Astrocyte (in vitro differentiated cells and primary cell): ENCODE measurements around the gene CCDC15. TPM values are rescaled to one million over a fixed set of nuclear protein-coding genes. Genes with fewer than 3 reads are reported as not detected.

Experiments used
- DNase-seq: peaks from one replicate; pipeline ENCODE4 v3.0.0-alpha.2; 2010; ENCODE audit warnings: low read depth
- FAIRE-seq: peaks from 2 replicates; lab custom pipeline; 2011; peaks lifted over from hg19 to GRCh38; lab: Jason Lieb, UNC
- H2AFZ ChIP-seq: 2 replicates; pipeline ENCODE4 v1.6.0; 2012; ENCODE audit warnings: low read depth, low read length, inconsistent platforms
- H3K27ac ChIP-seq: 2 replicates; pipeline ENCODE4 v1.5.1; 2011; ENCODE audit warnings: low read depth, low read length, inconsistent platforms
- H3K27me3 ChIP-seq: 2 replicates; pipeline ENCODE4 v1.6.0; 2011; ENCODE audit warnings: low read length, inconsistent platforms; ENCODE audit not compliant: insufficient read depth
- H3K36me3 ChIP-seq: 2 replicates; pipeline ENCODE4 v1.5.1; 2011; ENCODE audit warnings: low read length, inconsistent platforms; ENCODE audit not compliant: insufficient read depth
- H3K4me1 ChIP-seq: 2 replicates; pipeline ENCODE4 v1.5.1; 2011; ENCODE audit warnings: low read length, inconsistent platforms; ENCODE audit not compliant: insufficient read depth
- H3K4me2 ChIP-seq: 2 replicates; pipeline ENCODE4 v1.6.0; 2012; ENCODE audit warnings: low read length, inconsistent platforms
- H3K4me3 ChIP-seq: 2 replicates; pipeline ENCODE4 v1.5.1; 2011; ENCODE audit warnings: low read depth, mild to moderate bottlenecking, low read length, inconsistent platforms; ENCODE audit not compliant: insufficient read depth
- H3K79me2 ChIP-seq: 2 replicates; pipeline ENCODE4 v1.6.0; 2012; ENCODE audit warnings: mild to moderate bottlenecking, low read length, inconsistent platforms; ENCODE audit not compliant: insufficient read depth
- H3K9ac ChIP-seq: 2 replicates; pipeline ENCODE4 v1.6.0; 2012; ENCODE audit warnings: mild to moderate bottlenecking, low read length, inconsistent platforms
- H3K9me3 ChIP-seq: 2 replicates; pipeline ENCODE4 v1.5.1; 2012; ENCODE audit warnings: low read depth, mild to moderate bottlenecking, low read length, inconsistent platforms; ENCODE audit not compliant: insufficient read depth
- H4K20me1 ChIP-seq: 2 replicates; pipeline ENCODE4 v1.6.0; 2012; ENCODE audit warnings: low read length, inconsistent platforms; ENCODE audit not compliant: insufficient read depth
- H3K27ac Mint-ChIP-seq: one replicate; pipeline ENCODE4 v1.8.0; 2021; ENCODE audit warnings: mild to moderate bottlenecking, mixed read lengths; ENCODE audit not compliant: unreplicated experiment
- H3K27me3 Mint-ChIP-seq: one replicate; pipeline ENCODE4 v1.8.0; 2021; ENCODE audit warnings: low read depth, mixed read lengths; ENCODE audit not compliant: unreplicated experiment
- H3K36me3 Mint-ChIP-seq: one replicate; pipeline ENCODE4 v1.8.0; 2021; ENCODE audit warnings: low read depth, mixed read lengths; ENCODE audit not compliant: unreplicated experiment
- H3K4me1 Mint-ChIP-seq: one replicate; pipeline ENCODE4 v1.8.0; 2021; ENCODE audit warnings: low read depth, mixed read lengths; ENCODE audit not compliant: unreplicated experiment
- H3K4me3 Mint-ChIP-seq: one replicate; pipeline ENCODE4 v1.8.0; 2021; ENCODE audit warnings: mild to moderate bottlenecking, moderate library complexity, mixed read lengths; ENCODE audit not compliant: unreplicated experiment
- H3K9me3 Mint-ChIP-seq: one replicate; pipeline ENCODE4 v1.8.0; 2021; ENCODE audit warnings: mild to moderate bottlenecking, mixed read lengths; ENCODE audit not compliant: unreplicated experiment
- CTCF ChIP-seq: IDR thresholded peaks from 2 replicates; pipeline ENCODE4 v1.5.1; 2011; ENCODE audit warnings: low read depth, mild to moderate bottlenecking, inconsistent platforms, low read length, moderate library complexity; ENCODE audit not compliant: insufficient read depth
- EZH2 ChIP-seq: IDR thresholded peaks from 2 replicates; pipeline ENCODE4 v1.6.1; 2012; ENCODE audit warnings: mild to moderate bottlenecking, low read length, inconsistent platforms; ENCODE audit not compliant: insufficient read depth
- total RNA-seq: library from RNA; stranded (reverse); gene quantifications from 2 replicates; pipeline ENCODE4 v1.2.1, GENCODE V29; 2021

Gene CCDC15
- total RNA-seq, 1 donor from 2014 or later = 0.75 TPM

DNA sequence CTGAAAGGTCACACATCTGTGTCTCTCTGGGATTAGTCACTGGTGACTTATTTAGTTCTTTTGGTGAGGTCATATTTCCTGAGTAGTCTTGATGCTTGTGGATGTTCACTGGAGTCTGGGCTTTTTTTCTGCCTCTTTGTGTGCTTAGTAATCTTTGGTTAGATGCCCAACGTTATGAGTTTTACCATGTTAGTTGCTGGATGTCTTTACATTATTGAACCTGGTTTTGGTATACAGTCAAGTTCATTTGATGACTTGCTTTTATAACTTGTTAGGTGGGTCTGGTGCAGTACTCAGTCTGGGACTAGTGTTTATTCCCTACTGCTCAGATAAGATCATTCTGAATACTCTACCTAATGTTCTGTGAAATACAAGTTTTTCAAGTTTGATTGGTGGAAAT lies 82.9 kb downstream of the CCDC15 start:
- no peaks in the 10 kb centered on the region for H3K27me3 Mint-ChIP-seq
- FAIRE-seq (peak; percentile 92), DNase-seq (peak; percentile 84)
- Histone ChIP-seq H2AFZ (peak overlapping the region; percentile 39), H3K9me3 (no peaks in the 10 kb centered on the region), H3K4me1 (peaks cover 7% of the 10 kb centered on the region), H3K27me3 (no peaks in the 10 kb centered on the region), H3K9ac (peak overlapping the region; percentile 32), H3K4me2 (peak overlapping the region; percentile 66), H4K20me1 (no peaks in the 10 kb centered on the region), H3K4me3 (no peak overlapping the region), H3K79me2 (no peaks in the 10 kb centered on the region), H3K36me3 (no peaks in the 10 kb centered on the region), H3K27ac (peak overlapping the region; percentile 70)
- peaks cover 11% of the 10 kb centered on the region for H3K4me1 Mint-ChIP-seq
- H3K4me3 Mint-ChIP-seq = no peak overlapping the region
- no peak for TF ChIP-seq CTCF
- no peak for TF ChIP-seq EZH2
- peaks cover 3% of the 10 kb centered on the region for H3K36me3 Mint-ChIP-seq
- H3K9me3 Mint-ChIP-seq = peaks cover 20% of the 10 kb centered on the region
- H3K27ac Mint-ChIP-seq = peak overlapping the region; percentile 35

- DNase-seq (no peak), FAIRE-seq (no peak)
- H2AFZ ChIP-seq = no peak overlapping the region
- H3K4me2 ChIP-seq = no peak overlapping the region
- H3K36me3 Mint-ChIP-seq = no peaks in the 10 kb centered on the region
- H3K4me1 ChIP-seq = no peaks in the 10 kb centered on the region
- H3K4me3 ChIP-seq = no peak overlapping the region
- no peak overlapping the region for H3K4me3 Mint-ChIP-seq
- H3K27ac ChIP-seq = no peak overlapping the region
- TF ChIP-seq EZH2 (no peak), CTCF (no peak)
- no peaks in the 10 kb centered on the region for H3K9me3 ChIP-seq
- no peak overlapping the region for H3K9ac ChIP-seq
- H3K27me3 ChIP-seq = no peaks in the 10 kb centered on the region
- no peaks in the 10 kb centered on the region for H3K27me3 Mint-ChIP-seq
- H3K36me3 ChIP-seq = no peaks in the 10 kb centered on the region
- no peaks in the 10 kb centered on the region for H3K4me1 Mint-ChIP-seq
- no peaks in the 10 kb centered on the region for H3K79me2 ChIP-seq
- no peaks in the 10 kb centered on the region for H3K9me3 Mint-ChIP-seq
- no peaks in the 10 kb centered on the region for H4K20me1 ChIP-seq
- no peak overlapping the region for H3K27ac Mint-ChIP-seq
Observed at GRCh38 chr11:125049164-125049792, 95.3 kb downstream of the CCDC15 start.

- no peaks in the 10 kb centered on the region for H3K36me3 Mint-ChIP-seq
- Histone ChIP-seq H3K36me3 (no peaks in the 10 kb centered on the region), H3K4me3 (no peak overlapping the region), H3K9ac (no peak overlapping the region), H2AFZ (no peak overlapping the region), H3K79me2 (no peaks in the 10 kb centered on the region), H4K20me1 (no peaks in the 10 kb centered on the region), H3K27ac (no peak overlapping the region), H3K27me3 (no peaks in the 10 kb centered on the region), H3K9me3 (no peaks in the 10 kb centered on the region), H3K4me1 (no peaks in the 10 kb centered on the region), H3K4me2 (no peak overlapping the region)
- DNase-seq (no peak), FAIRE-seq (peak; percentile 23)
- no peaks in the 10 kb centered on the region for H3K4me1 Mint-ChIP-seq
- TF ChIP-seq CTCF = no peak
- TF ChIP-seq EZH2 = no peak
- no peaks in the 10 kb centered on the region for H3K27me3 Mint-ChIP-seq
- H3K9me3 Mint-ChIP-seq = no peaks in the 10 kb centered on the region
- H3K27ac Mint-ChIP-seq = no peak overlapping the region
- H3K4me3 Mint-ChIP-seq = no peak overlapping the region
Observed at GRCh38 chr11:125052047-125052446, 98.0 kb downstream of the CCDC15 start.
